ELF-1 (cell line): ENCODE data around the gene TEX52.
A peak's percentile ranks its signal among the peaks of the same experiment; 100 is the strongest.

Source experiments
- DNase-seq: peaks from one replicate; pipeline ENCODE4 v3.0.0-alpha.2; 2016; ENCODE audit warnings: low read depth, low spot score

TEX52 gene

DNA sequence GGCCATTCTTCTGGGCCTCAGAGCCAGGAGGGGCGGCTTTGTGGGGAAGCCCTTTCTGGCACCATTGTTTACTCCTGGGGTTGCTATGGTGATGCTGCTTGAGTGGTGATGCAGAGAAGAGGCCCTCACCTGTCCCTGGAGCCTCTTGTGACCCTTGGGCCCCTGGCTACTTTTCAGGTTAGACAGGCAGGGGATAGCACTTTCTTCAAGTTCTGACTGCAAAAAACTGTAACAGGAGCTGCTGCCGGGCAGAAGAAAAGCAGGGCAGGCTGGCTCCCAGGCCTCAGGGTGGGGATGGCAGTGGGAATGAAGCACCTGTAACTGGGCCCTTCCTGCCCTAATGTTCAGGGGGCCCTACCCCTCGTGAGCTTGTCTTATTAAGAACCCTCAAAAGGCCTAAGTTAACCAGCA is at the start of gene TEX52:
Gene TEX52, minus strand, starts transcription at position 19 of the 411 bp plus-strand sequence. Its CDS starts 13 bp downstream, at position 6.
- peak; percentile 68 for DNase-seq

DNA sequence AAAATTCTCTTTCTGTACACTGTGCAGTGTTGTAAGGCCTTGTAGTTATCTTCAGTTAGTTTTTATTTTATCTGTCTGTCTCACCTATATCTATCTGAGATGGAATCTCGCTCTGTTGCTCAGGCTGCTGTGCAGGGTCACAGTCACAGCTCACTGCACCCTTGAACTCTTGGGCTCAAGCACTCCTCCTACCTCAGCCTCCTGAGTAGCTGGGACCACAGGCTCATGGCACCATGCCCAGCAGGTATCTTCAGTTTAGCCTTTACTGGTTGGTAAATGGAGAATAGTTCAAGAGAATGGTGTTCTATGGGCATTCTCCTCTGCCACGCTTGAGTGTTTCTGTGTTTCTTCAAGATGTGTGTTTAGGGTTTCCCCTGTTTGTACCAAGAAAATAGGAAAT is 47.4 kb upstream of the TEX52 start:
- DNase-seq: no peak

DNA sequence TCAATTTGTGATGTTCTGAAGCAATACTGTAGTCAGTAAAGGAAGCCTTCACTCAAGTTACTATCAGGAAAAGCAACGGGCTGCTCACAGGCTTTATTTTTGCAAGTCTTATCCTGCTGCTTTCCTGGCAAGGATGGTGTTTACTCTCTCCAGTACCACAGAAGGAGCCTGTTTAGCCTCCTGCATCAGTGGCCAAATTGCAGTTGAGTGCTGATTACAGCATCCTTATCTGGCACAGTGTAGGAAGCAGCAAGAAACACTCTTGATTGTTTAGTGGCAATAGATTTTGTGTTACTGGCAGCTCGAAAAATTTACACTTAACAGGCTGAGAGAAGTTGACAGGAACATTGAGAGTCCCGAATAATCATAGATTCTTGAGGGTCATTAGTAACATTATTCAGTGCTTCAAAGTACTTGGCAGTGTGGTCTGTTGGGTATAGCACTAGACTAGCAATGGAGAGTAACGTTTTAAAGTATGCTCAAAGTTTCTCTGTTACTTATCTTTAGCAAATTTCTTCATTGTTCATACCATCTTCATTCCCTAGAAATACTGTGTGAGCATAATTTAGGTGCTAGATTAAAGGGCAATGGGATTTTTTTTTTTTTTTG is 45.5 kb upstream of the TEX52 start:
- no peak for DNase-seq

DNA sequence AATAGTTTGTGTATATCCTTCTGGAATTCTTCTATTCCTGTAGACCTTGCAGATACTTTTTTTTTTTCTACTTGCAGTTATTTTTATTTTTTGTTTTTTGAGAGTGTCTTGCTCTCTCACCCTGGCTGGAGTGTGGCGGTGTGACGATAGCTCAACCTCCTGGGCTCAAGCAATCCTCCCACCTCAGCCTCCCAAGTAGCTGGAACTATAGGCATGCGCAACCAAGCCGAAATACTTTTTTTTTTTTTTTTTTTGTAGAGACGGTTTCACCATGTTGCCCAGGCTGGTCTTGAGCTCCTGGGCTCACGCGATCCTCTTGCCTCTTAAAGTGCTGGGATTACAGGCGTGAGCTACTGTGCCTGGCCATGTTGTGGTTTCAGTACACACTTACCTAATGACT is 43.8 kb upstream of the TEX52 start:
- DNase-seq: no peak

DNA sequence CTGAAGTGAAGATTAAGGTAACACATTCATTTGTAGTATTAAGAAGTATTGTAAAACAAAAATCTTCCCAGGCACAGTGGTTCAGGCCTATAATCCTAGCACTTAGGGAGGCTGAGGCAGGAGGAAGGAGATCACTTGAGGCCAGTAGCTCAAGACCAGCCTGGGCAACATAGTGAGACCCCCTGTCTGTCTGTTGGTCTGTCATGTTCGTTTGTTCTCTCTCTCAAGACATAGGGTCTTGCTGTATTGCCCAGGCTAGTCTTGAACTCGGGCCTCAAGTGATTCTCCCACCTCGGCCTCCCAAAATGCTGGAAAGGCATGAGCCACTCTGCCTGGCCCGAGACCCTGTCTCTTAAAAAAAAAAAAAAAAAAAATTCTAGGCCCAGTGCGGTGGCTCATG is 40.6 kb upstream of the TEX52 start:
- no peak for DNase-seq

DNA sequence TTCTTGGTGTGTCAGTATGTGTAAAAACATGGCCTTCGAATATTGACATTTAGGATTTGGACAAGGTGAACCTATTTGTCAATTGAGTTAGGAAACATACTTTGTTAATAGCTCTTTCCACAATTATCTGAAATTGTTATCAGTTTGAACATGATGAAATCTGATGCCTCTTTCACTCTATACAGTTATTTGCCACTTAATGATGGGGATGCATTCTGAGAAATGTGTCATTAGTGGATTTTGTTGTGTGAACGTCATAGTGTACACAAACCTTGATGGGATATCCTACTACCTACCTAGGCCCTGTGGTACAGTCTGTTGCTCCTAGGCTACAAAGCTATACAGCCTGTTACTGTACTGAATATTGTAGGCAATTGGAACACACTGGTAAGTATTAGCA is 38.7 kb upstream of the TEX52 start:
- DNase-seq: no peak

DNA sequence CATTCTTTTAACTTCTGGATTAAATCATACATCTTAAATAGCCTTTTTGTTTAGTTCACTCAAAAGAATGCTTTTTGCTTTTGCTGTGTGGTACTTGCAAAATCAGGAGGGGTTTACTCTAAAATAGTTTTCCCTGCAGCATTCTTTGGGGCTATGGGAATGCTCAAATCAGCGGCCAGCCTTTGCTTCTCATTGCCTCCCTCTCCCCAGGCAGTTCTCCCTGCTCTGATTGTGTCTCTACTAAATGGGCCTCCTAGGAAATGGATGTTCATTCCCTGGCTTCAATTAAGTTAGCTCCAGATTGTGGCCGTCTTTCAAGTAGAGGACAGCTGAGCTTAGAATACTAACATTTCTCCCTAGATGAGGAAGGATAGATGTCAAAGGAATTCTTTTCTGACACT is 38.2 kb upstream of the TEX52 start:
- no peak for DNase-seq

DNA sequence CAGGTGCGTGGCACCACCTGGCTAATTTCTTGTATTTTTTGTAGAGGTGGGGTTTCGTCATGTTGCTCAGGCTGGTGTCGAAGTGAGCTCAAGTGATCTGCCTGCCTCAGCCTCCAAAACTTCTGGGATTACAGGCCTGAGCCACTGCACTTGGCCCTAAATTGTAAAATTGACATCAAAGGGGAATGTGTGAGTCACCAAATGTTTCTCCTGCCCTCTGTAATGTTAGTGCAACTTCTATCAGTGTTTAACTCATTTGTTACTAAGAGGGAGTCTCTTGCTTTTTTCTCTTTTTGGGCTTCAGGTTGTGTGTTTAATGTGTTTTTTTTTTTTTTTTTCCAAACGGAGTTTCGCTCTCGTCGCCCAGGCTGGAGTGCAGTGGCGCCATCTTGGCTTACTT is 36.2 kb upstream of the TEX52 start:
- peak; percentile 19 for DNase-seq

DNA sequence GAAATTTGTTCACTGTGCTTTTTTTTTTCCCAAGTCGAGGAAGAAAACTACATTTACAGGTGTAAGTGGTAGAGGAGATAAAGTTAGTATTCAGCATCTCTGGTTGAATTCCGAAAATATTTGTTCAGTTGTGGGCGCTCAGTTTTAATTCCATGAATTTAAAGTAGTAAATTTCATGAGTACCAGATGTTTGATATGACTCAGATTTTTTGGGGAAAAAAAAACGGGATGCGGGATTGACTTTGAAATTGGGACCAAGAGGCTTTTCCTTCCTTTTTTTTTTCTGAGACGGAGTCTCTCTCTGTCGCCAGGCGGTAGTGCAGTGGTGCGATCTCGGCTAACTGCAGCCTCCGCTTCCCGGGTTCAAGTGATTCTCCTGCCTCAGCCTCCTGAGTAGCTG is 35.4 kb upstream of the TEX52 start:
- DNase-seq: no peak

DNA sequence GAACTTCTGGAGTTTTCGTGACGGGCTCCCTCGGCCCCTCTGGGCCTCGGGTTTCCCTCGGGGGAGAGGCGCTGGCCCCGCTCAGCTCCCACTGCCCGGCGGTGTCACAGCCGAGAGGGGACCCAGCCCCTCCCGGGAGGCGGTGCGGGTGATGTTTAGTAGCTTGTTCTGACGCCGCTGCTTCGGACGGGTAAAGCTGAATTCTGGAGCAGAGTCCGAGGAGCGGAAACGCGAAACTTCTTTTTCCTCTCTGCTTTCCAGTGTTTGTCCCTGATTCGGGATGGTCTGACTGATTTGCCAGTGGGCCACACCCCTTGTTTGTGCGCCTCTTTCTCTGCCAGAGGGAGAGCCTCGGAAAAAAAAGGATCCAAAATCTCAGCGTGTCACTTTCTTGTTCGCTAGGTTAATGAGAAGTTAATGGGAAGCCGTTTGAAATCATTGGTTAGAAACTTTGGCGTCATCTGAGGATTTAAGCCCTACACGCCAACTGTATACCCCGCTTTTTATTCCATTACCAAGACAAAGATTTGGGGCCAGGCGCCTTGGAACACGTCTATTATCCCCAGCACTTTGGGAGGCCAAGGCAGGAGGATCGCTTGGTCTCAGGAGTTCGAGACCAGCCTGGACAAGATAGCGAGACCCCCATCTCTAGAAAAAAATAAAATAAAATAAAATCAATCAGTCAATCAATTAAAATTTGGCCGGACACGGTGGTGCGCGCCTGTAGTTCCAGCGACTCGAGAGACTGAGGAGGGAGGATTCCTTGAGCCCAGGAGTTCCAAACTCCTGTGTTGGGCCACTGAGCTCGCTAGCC is 34.6 kb upstream of the TEX52 start:
- peak; percentile 62 for DNase-seq

DNA sequence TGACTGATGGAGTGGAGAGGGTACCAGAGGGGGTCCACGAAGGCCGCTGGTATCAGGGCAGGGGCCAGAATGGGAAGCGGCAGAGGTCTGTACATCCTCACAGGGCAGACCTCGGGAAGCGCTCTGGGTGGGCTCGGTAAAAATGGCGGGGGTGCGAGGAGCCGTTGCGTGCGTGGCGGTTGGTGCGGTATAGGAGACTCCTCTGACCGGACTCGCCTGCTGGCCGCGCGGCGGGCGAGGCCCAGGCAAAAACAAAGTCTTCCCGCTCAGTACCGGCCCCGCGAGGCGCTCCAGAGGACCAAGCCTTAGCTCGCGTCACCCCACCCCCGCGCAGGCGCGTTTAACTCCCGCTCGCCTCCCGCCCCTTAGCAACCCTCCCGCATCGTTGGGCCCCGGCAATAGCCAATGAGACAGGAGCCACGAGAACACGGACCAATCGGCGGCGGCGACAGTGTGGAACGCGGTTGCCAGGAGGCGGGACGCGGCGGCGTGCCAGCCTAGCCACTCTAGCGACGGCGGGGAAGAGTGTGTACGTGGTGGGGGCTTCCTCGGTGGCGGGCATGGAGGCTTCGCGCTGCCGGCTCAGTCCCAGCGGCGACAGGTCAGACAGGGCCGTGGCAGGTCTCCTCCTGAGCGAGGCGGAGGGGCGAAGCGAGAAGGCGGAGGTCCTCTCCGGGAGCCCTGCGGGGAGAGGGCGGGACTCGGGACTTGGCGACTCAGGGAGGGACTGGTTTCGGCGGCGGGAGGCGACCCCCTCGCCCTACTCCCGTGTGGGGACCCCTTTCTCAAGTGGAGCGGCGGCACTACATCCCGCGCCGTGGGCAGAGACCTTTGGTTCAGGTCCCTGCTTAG is 33.8 kb upstream of the TEX52 start, which contains the start of gene TULP3:
Gene TULP3, plus strand, starts transcription at position 504 of the 852 bp plus-strand sequence. Its CDS starts 57 bp downstream, at position 561.
- peak; percentile 98 for DNase-seq

DNA sequence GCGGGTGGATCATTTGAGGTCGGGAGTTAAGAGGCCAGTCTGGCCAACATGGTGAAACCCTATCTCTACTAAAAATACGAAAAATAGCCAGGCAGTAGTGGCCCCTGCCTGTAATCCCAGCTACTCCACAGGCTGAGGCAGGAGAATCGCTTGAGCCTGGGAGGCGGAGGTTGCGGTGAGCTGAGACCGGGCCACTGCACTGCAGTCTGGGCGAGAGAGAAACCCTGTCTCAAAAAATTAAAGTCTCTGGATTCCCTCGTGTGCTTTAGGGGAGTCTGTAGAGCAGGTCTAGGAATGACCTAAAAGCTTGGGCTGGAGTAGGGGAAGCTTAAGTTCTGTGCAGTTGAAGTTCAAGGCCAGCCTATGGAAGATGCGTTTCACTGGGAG is 33.2 kb upstream of the TEX52 start:
- DNase-seq: no peak

DNA sequence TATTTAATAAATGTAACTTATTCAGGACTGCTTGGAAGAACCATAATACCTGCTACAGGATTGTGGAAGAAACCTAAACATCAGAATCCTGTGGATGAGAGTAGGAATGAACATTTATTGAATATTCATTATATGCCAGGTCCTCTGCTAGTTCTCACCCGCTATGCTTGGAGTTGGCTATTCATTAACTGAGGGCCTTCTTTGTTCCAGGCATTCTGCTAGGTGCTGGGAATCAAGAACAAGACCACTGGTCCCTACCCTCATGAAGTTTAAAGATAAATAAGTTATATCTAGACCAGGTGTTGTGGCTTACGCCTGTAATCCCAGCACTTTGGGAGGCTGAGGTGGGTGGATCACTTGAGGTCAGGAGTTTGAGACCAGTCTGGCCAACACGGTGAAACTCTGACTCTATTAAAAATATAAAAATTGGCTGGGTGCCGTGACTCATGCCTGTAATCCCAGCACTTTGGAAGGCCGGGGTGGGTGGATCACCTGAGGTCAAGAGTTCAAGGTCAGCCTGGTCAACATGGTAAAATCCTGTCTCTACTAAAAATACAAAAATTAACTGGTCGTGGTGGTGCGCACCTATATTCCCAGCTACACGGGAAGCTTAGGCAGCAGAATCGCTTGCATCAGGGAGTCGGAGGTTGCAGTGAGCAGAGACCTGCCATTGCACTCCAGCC is 30.1 kb upstream of the TEX52 start:
- no peak for DNase-seq

DNA sequence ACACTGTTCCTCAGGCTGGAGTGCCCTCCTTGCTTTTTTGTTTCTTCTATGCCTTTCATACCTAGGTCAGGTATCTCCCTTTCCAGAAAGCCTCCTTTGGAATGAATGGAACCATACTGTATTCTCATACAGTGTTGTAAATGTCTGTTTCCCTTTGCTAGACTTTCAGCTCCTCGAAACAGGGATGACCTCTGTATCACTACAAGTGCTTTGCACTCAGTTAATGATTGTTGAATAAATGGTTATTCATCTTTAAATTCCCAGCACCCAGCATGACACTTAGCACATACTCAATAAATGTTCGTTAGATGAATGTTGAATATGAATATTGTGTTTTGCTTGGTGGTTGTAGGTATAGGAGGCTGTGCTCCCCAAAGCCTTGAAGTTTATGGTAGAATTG is 28.0 kb upstream of the TEX52 start:
- DNase-seq: no peak

DNA sequence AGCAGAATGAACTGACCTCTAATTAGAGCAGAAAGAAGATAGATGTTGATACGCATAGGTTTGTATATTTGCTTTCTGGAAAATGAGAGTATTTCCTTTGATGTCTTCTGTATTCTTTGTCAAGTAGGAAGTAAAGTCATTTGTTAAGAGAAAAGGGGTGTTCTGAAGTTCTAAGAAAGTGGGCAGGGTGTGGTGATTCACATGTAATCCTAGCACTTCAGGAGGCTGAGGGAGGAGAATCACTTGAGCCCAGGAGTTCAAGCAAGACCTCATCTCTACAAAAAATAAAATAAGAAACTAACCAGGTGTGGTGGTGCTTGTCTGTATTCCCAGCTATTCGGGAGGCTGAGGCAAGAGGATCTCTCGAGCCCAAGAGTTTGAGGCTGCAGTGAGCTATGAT is 23.0 kb upstream of the TEX52 start:
- no peak for DNase-seq

DNA sequence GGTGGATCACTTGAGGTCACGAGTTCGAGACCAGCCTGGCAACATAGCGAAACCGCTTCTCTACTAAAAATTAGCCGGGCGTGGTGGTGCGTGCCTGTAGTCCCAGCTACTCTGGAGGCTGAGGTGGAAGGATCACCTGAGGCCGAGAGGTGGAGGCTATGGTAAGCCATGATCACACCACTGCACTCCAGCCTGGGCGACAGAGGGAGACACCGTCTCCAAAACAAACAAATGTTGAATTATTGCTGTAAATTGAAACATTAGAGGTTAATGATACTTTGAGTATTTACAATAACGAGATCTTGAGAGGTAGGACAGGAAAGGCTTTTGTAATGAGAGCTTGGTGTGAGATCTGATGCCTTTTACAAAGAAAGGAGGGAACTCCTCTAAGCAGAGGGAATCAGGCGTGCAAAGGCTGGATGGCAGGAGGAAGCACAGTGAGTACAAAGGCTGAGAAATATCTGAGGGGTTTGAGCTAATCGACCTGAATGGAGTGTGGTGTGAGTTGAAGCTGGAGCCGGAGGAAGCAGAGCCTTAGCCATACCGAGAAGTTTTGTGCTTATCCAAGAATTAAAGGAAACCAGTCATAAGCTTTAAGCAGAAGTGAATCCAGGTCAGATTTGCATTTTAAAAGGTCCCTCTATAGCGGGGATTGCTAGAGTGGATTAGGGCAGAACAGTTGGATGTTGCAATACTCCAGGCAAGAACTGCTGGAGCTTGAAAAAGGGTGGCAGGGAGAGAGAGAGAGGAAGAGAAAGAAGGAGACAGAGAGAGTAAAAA is 21.3 kb upstream of the TEX52 start:
- DNase-seq: peak; percentile 59

DNA sequence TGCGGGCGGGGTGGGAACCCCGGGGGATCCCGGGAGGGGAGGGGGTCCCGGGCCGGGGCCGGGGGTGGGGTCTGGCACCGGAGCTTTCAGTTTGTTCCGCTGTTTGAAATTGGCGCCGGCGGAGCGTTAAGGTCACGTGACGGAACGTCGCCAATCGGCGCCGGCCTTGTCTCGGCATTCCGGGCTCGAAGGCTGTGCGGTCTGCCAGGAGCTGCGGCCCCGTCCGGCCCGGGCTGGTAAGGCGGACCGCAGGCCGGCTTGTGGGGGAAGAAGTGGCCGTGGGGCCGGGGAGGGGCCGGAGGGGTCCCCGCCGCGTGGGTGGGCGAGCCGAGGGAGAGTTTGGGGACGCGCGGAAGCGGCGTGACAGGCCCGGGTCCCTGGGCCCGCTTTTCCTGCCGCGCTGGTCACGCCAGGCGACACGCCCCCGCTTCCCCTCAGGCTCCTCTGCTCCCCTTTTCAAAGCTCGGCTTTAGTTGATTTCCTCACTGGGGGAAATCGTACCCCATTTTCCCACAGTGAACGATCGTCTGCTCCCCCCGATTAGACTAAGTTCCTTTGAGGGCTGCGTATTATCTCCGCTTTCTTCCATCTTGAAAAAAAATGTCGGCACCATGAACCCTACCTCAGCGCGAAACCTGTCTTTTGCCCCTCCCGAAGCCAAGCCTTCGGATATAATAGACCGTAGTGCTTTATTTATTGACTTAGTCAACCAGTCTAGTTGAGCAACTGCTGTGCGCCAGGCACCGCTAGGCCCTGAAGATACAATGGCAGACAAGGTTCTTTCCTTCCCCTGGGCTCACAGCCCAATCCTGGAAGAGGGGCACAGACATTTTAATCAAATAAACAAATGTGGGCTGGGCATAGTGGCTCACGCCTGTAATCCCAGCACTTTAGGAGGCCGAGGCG is 20.5 kb upstream of the TEX52 start, which contains the start of the genes FOXM1 and RHNO1:
Gene FOXM1, minus strand, starts transcription at position 128 of the 906 bp plus-strand sequence. CDS start 2,696 bp downstream, outside the sequence.
Gene RHNO1, plus strand, starts transcription at position 177 of the 906 bp plus-strand sequence. CDS start 8,144 bp downstream, outside the sequence.
- DNase-seq: peak; percentile 93

DNA sequence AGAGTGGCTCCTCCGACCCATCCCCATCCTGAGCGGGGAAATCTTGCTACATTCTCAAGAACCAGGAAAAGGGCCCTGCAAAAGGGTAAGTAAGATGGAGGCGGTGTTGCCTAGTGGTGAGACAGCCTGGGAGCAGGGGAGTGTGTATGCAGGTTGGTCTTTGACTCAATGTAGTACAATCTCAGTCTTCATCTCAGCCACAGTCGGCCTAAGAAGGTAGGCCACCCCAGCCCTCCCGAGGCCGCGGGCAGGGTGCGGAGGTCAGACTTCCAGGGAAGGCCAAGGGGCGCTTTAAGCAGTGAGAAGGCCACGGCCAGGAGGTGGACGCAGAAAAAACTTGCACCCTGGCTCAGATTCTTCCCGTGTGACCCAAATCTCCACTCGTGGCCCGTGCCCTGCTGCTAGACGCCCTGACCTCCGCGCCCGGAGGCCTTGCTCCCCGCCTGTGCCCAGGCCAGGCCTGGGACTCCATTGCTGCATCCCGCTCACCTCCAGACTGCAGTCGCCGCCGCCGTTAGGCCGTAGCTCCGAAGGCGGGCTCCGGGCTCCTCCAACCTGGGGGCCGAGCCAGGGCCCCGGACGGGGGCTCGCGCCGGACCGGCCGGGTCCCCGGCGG is 19.7 kb upstream of the TEX52 start:
- DNase-seq: peak; percentile 64
